Naive thymus-derived CD4-positive, alpha-beta T cell (primary cell): ENCODE measurements around the gene CYP1A2. TPM values are rescaled to one million over a fixed set of nuclear protein-coding genes. Genes with fewer than 3 reads are reported as not detected.
A peak's percentile ranks its signal among the peaks of the same experiment; 100 is the strongest.

Source experiments
- ATAC-seq: fragments of 150-1000 bp; cut with Tn5 transposase; 2 replicates; pipeline ENCODE4 v1.10.0; 2021; ENCODE audit warnings: mild to moderate bottlenecking, moderate library complexity
- CTCF ChIA-PET: fragments of 350-600 bp; sonication (Branson Sonifier 250); formaldehyde crosslinking; loops from one replicate; lab custom pipeline; 2021; ENCODE audit warnings: antibody characterized with exemption; lab: Charles Lee
- POLR2A ChIA-PET: fragments of 350-600 bp; sonication (Branson Sonifier 250); formaldehyde crosslinking; loops from one replicate; lab custom pipeline; 2021; ENCODE audit warnings: antibody characterized with exemption, inconsistent platforms; lab: Charles Lee
- DNase-seq, 9 donors: peaks; one replicate each; pipeline versions ENCODE4 v3.0.0 to v3.0.0-alpha.2; 2020 to 2022; ENCODE audit warnings: mixed read lengths in 1 of 9
- H3K27ac ChIP-seq: one replicate; pipeline ENCODE4 v1.7.0; 2013; ENCODE audit warnings: mild to moderate bottlenecking, low read depth, low read length, moderate library complexity
- H3K27me3 ChIP-seq, 2 donors: one replicate each; pipeline ENCODE4 v1.7.0; 2013; ENCODE audit warnings: low read length in 2 of 2, mild to moderate bottlenecking in 2 of 2, moderate library complexity in 2 of 2; ENCODE audit not compliant: control insufficient read depth in 2 of 2, insufficient read depth in 2 of 2
- H3K36me3 ChIP-seq, 3 experiments: 1 replicate in 2 of 3; 2 replicates in 1 of 3; pipeline ENCODE4 v1.7.0; 2013; ENCODE audit warnings: low read length in 3 of 3, mild to moderate bottlenecking in 3 of 3, moderate library complexity in 1 of 3; ENCODE audit not compliant: insufficient read depth in 3 of 3, control insufficient read depth in 2 of 3
- H3K4me1 ChIP-seq, 2 donors: one replicate each; pipeline ENCODE4 v1.7.0; 2013; ENCODE audit warnings: low read length in 2 of 2, mild to moderate bottlenecking in 2 of 2, moderate library complexity in 1 of 2; ENCODE audit not compliant: control insufficient read depth in 2 of 2, insufficient read depth in 2 of 2
- H3K4me3 ChIP-seq: 2 replicates; pipeline ENCODE4 v1.7.0; 2013; ENCODE audit warnings: mild to moderate bottlenecking, low read length
- H3K9me3 ChIP-seq, 3 experiments: 1 replicate in 2 of 3; 2 replicates in 1 of 3; pipeline ENCODE4 v1.7.0; 2013; ENCODE audit warnings: low read length in 3 of 3; ENCODE audit not compliant: control insufficient read depth in 2 of 3
- H3K27ac Mint-ChIP-seq, 9 donors: one replicate each; pipeline ENCODE4 v1.8.0; 2020 to 2022; ENCODE audit warnings: mixed read lengths in 9 of 9, mild to moderate bottlenecking in 8 of 9, moderate library complexity in 5 of 9, inconsistent platforms in 2 of 9
- H3K27me3 Mint-ChIP-seq, 5 donors: one replicate each; pipeline ENCODE4 v1.8.0; 2021 to 2022; ENCODE audit warnings: mixed read lengths in 5 of 5, mild to moderate bottlenecking in 1 of 5
- H3K36me3 Mint-ChIP-seq, 5 donors: one replicate each; pipeline ENCODE4 v1.8.0; 2020 to 2022; ENCODE audit warnings: mixed read lengths in 5 of 5, mild to moderate bottlenecking in 3 of 5, inconsistent platforms in 1 of 5
- H3K4me1 Mint-ChIP-seq, 7 donors: one replicate each; pipeline ENCODE4 v1.8.0; 2020 to 2022; ENCODE audit warnings: mixed read lengths in 7 of 7, mild to moderate bottlenecking in 3 of 7, inconsistent platforms in 1 of 7
- H3K4me3 Mint-ChIP-seq, 10 donors: one replicate each; pipeline ENCODE4 v1.8.0; 2020 to 2022; ENCODE audit warnings: mild to moderate bottlenecking in 10 of 10, mixed read lengths in 10 of 10, moderate library complexity in 6 of 10, inconsistent platforms in 2 of 10
- H3K9me3 Mint-ChIP-seq, 11 donors: one replicate each; pipeline ENCODE4 v1.8.0; 2020 to 2022; ENCODE audit warnings: mixed read lengths in 11 of 11, mild to moderate bottlenecking in 4 of 11, inconsistent platforms in 1 of 11, moderate library complexity in 1 of 11
- intact Hi-C, 2 donors: fragments of 100-400 bp; cut with micrococcal nuclease; formaldehyde crosslinking; loops; one replicate each; pipeline ENCODE4 v1.15.1; 2023
- polyA plus RNA-seq, 2 donors: library from polyadenylated mRNA; unstranded; fragments of 300-500 nt; fragmentation: Illumina TruSeq; gene quantifications; one replicate each; pipeline ENCODE4 v1.2.3, GENCODE V29; 2021
- total RNA-seq, 6 experiments: library from RNA in 5 of 6; stranded (reverse) in 5 of 6; gene quantifications; 1 replicate in 5 of 6; 2 replicates in 1 of 6; pipeline ENCODE4 v1.2.3 and lab custom pipeline; 2021 to 2026

Gene CYP1A2
- total and polyA plus RNA-seq, 7 experiments from 2014 or later: not detected

DNA sequence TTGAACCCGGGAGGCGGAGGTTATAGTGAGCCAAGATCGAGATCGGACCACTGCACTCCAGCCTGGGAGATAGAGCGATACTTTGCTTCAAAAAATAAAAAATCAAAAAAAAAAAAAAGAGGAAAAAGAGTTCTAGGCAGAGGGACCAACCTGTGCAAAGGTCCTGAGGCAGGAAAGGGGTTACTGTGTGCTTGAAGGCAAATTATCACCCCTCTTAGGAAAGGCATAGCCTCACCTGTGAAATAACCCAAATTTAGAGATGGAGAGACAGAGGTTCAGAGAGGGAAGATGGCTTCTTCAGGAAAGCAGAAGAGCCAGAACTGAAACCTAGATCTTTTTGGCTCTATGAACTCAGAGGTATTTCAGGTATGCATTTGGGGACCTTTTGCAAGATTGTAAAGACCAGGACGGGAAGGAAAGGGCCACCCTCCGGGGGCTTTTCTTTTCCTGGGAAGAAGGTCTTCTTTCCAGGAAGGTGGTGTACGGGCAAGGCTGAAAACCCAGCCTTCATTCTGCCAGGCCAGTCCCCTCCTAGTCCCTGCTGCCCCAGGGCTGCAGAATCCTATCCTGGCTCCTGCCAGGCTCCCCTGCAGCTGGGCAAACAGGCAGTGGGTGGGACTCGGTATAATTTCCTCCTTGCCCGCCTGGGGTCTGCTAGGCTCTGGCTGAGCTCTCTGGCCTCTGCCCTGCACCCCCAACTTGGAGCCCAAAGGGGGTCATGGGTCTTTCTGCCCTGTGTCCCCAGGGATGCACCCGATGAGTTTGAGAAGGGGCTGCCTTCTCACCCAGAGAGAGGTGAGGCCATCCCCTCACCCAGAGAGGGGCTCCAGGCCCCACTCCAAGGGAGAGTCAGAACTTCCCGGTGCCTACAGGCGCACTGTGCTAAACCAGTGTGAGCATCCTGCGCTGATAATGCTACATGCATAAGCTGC lies 18.8 kb downstream of the CYP1A2 start:
- CTCF ChIA-PET: interaction anchor here (0.6 to 18.2 kb wide), 13 partner anchors 9 to 492 kb away, joined by 3 to 1110 read pairs (median 5); partner anchors contain the start of gene CSK
- no peak overlapping the region for H3K27ac ChIP-seq
- no peaks in the 10 kb centered on the region for H3K36me3 Mint-ChIP-seq
- ATAC-seq: no peak
- peaks cover 8 to 23% (median 14%) of the 10 kb centered on the region in 7 donors for H3K4me1 Mint-ChIP-seq
- H3K27ac Mint-ChIP-seq: no peak overlapping the region
- H3K9me3 Mint-ChIP-seq: no peaks in the 10 kb centered on the region
- H3K27me3 ChIP-seq: no peaks in the 10 kb centered on the region
- intact Hi-C loops: no loop called here
- H3K4me1 ChIP-seq: peaks cover 7 to 15% of the 10 kb centered on the region in 2 donors
- H3K9me3 ChIP-seq: no peaks in the 10 kb centered on the region
- DNase-seq: no peak
- peaks cover 0 to 7% (median 5%) of the 10 kb centered on the region in 5 donors for H3K27me3 Mint-ChIP-seq
- H3K4me3 ChIP-seq: no peak overlapping the region
- POLR2A ChIA-PET: interaction anchor here (1.6 to 24.4 kb wide), 3 partner anchors 10 to 135 kb away, joined by 8 to 1077 read pairs (median 9); no protein-coding TSS in a partner anchor
- H3K4me3 Mint-ChIP-seq: no peak overlapping the region
- no peaks in the 10 kb centered on the region for H3K36me3 ChIP-seq

DNA sequence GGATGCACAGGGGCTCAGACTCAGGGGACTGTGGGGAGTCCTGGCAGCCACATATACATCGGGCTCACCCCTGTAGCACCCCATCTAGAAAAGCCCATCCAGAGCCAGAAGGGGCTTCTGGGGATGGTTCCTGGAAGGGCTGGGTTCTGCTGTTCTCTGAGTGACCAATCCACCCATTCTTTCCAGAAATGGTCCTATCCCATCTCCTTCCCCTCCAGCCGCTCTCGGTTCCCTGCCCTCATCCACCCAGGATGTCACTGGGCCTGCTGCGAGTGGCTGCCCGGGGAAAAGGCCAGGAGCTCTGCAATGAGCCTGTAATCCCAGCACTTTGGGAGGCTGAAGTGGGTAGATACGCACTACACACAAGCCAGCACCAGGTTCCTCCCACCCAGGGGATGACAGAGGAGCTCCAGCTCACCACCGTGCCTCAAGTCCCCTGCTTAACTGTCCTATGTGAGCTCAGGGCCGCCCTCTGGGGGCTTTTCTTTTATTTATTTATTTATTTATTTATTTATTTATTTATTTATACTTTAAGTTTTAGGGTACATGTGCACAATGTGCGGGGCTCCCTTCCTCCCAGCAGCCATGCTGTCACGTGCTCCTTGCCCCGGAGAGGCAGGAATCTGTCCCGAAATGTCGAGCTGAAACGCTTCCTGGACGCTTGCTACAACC lies 19.6 kb downstream of the CYP1A2 start:
- Mint-ChIP-seq H3K4me3 (no peak overlapping the region), H3K36me3 (no peaks in the 10 kb centered on the region)

DNA sequence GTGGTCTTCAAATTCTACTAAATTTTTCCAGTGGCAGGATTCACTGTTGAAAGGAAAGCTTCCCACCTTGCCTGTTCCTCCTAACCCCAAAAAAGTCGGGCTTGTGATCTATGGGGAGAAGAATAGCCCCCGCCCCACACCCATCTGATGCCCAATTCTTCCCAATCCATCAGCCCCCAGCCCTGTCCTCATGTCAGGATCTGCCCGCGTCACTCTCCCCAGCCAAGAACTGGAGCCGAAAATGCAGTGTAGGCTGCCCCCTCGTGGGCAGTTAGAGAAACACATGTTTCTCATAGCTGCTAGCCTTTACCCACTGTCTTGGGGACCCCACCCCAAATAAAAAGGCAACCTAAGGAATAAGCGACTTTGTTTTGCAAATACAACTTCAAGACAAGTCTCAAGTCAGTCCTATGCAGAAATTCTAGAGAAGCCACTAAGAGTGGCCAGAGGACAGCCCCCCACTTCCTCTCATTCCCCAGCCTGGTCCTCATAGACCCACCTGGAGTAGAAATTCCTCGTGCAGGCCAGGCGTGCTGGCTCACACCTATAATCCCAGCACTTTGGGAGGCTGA lies 20.2 kb downstream of the CYP1A2 start:
- CTCF ChIA-PET: interaction anchor here (0.6 to 18.2 kb wide), 30 partner anchors 9 to 829 kb away, joined by 3 to 1110 read pairs (median 5); partner anchors contain the start of genes CPLX3 and CSK
- peaks cover 0 to 7% (median 5%) of the 10 kb centered on the region in 5 donors for H3K27me3 Mint-ChIP-seq
- POLR2A ChIA-PET: interaction anchor here (0.6 to 24.4 kb wide), 10 partner anchors 8 to 180 kb away, joined by 3 to 1077 read pairs (median 7); partner anchors contain the start of gene CSK
- no peaks in the 10 kb centered on the region for H3K27me3 ChIP-seq
- H3K4me1 ChIP-seq: peaks cover 7 to 22% of the 10 kb centered on the region in 2 donors
- no peak overlapping the region for H3K4me3 ChIP-seq
- H3K4me3 Mint-ChIP-seq: peak overlapping the region in 3 of 10 donors; percentile 8 to 41 (median 33)
- no peaks in the 10 kb centered on the region for H3K9me3 ChIP-seq
- no peak overlapping the region for H3K27ac ChIP-seq
- no peaks in the 10 kb centered on the region for H3K36me3 ChIP-seq
- intact Hi-C loops: loop anchor here (1.0 kb wide), 6 partner anchors 31 to 396 kb away; no protein-coding TSS in a partner anchor
- DNase-seq (peak in 7 of 9 donors; percentile 48 to 67 (median 62)), ATAC-seq (peak; percentile 72)
- peaks cover 14 to 35% (median 26%) of the 10 kb centered on the region in 7 donors for H3K4me1 Mint-ChIP-seq
- H3K36me3 Mint-ChIP-seq: no peaks in the 10 kb centered on the region
- H3K9me3 Mint-ChIP-seq: no peaks in the 10 kb centered on the region
- H3K27ac Mint-ChIP-seq: peak overlapping the region in 2 of 9 donors; percentile 4 to 60

More for the DNA sequence above, 19.6 kb downstream of the CYP1A2 start:
- ChIA-PET POLR2A (interaction anchor here (0.6 to 24.4 kb wide), 5 partner anchors 9 to 136 kb away, joined by 6 to 1077 read pairs (median 9); partner anchors contain the start of gene CSK), CTCF (interaction anchor here (0.6 to 18.2 kb wide), 22 partner anchors 9 to 828 kb away, joined by 3 to 1110 read pairs (median 5); partner anchors contain the start of genes CPLX3 and CSK)
- Histone ChIP-seq H3K27ac (no peak overlapping the region), H3K36me3 (no peaks in the 10 kb centered on the region), H3K27me3 (no peaks in the 10 kb centered on the region), H3K4me1 (peaks cover 7 to 15% of the 10 kb centered on the region in 2 donors), H3K4me3 (no peak overlapping the region), H3K9me3 (no peaks in the 10 kb centered on the region)
- peaks cover 0 to 7% (median 5%) of the 10 kb centered on the region in 5 donors for H3K27me3 Mint-ChIP-seq
- peaks cover 8 to 29% (median 20%) of the 10 kb centered on the region in 7 donors for H3K4me1 Mint-ChIP-seq
- DNase-seq (no peak), ATAC-seq (no peak)
- intact Hi-C loops: no loop called here
- H3K9me3 Mint-ChIP-seq: no peaks in the 10 kb centered on the region
- H3K27ac Mint-ChIP-seq: peak overlapping the region in 2 of 9 donors; percentile 4 to 60

DNA sequence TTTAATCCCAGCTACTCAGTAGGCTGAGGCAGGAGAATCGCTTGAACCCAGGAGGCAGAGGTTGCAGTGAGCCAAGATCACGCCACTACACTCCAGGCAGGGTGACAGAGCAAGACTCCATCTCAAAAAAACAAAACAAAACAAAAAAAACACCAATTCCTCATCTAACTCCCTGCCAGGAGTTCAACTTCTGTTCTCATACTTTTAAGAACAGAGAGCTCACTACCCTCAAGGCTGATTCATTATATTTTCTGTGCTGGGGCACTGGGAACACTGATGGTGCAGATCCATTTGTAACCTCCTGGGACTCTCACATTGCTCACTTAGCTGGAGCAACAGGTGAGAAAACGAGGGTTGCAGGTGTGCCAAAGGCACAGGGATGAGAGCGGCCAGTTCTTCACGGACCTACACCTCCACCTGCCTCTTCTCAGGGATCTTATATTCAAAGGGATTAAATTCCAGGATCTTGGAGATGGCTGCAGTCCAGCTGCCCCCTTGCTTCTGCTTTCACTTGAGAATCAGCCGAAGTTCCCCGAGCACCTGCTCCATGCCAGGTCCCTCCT lies 20.9 kb downstream of the CYP1A2 start:
- Mint-ChIP-seq H3K36me3 (no peaks in the 10 kb centered on the region), H3K27ac (no peak overlapping the region), H3K9me3 (no peaks in the 10 kb centered on the region), H3K4me1 (peaks cover 14 to 42% (median 32%) of the 10 kb centered on the region in 7 donors), H3K4me3 (no peak overlapping the region), H3K27me3 (peaks cover 0 to 7% (median 5%) of the 10 kb centered on the region in 5 donors)
- ATAC-seq: no peak
- H3K9me3 ChIP-seq: no peaks in the 10 kb centered on the region
- DNase-seq: no peak
- ChIA-PET POLR2A (interaction anchor here (0.6 to 24.4 kb wide), 12 partner anchors 8 to 988 kb away, joined by 3 to 1077 read pairs (median 4); partner anchors contain the start of gene CSK), CTCF (interaction anchor here (0.6 to 18.2 kb wide), 29 partner anchors 8 to 1765 kb away, joined by 3 to 1110 read pairs (median 5); partner anchors contain the start of genes CPLX3, CSK and FAM219B)
- peaks cover 7 to 24% of the 10 kb centered on the region in 2 donors for H3K4me1 ChIP-seq
- no peak overlapping the region for H3K4me3 ChIP-seq
- H3K27ac ChIP-seq: no peak overlapping the region
- H3K36me3 ChIP-seq: no peaks in the 10 kb centered on the region
- intact Hi-C loops: loop anchor here (1.0 to 2.0 kb wide), 7 partner anchors 31 to 396 kb away; partner anchors contain the start of gene ULK3 (in 1 of the 2)
- no peaks in the 10 kb centered on the region for H3K27me3 ChIP-seq

DNA sequence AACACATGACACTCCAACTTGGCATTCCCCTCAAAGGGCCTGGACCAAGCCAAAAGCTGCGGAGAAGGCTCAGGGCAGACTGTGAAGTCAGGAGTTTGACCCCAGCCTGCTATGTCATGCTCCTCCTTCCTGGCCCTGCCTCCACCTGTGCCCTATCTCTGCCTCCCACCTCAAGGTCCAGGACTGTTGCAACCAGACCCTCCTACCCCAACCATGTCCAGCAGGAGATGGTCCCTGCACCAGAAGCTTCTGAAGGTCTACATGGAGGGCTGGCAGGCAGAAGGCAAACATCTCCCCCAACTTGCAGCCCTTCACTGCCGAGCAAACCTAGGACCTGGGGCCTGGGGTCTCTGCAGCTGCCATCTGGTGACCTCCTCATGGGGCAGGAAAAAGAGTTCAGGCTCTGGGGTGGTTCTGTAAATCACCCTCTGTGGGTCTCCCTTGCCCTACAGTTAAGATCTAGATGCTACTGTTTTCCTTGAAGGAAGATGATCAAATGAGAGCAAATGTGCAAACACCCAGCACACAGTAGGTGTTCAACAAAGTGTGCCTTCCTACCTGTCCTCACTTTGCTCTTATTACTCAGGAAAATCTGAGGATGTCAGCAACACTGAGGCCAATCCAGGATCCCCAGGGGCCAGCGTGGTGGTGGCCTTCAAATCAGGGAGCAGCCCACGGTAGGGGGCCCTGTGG lies 21.7 kb downstream of the CYP1A2 start:
- DNase-seq (no peak), ATAC-seq (no peak)
- POLR2A ChIA-PET: interaction anchor here (0.7 to 24.4 kb wide), 12 partner anchors 9 to 180 kb away, joined by 3 to 1077 read pairs (median 6); partner anchors contain the start of genes CSK and FAM219B
- peaks cover 0 to under 1% (median 0%) of the 10 kb centered on the region in 5 donors for H3K36me3 Mint-ChIP-seq
- H3K27me3 Mint-ChIP-seq: peaks cover 0 to 7% (median 5%) of the 10 kb centered on the region in 5 donors
- H3K4me3 ChIP-seq: no peak overlapping the region
- H3K27me3 ChIP-seq: no peaks in the 10 kb centered on the region
- H3K27ac Mint-ChIP-seq: no peak overlapping the region
- H3K27ac ChIP-seq: no peak overlapping the region
- H3K4me1 Mint-ChIP-seq: peaks cover 18 to 47% (median 38%) of the 10 kb centered on the region in 7 donors
- peaks cover 7 to 29% of the 10 kb centered on the region in 2 donors for H3K4me1 ChIP-seq
- no peaks in the 10 kb centered on the region for H3K9me3 Mint-ChIP-seq
- CTCF ChIA-PET: interaction anchor here (0.6 to 18.2 kb wide), 29 partner anchors 7 to 401 kb away, joined by 3 to 1110 read pairs (median 5); partner anchors contain the start of genes CPLX3, CSK and FAM219B
- no peaks in the 10 kb centered on the region for H3K36me3 ChIP-seq
- intact Hi-C loops: loop anchor here in 1 of 2 donors (2.0 kb wide), 1 partner anchor 72 kb away; the partner anchor contains the start of gene ULK3
- H3K4me3 Mint-ChIP-seq: no peak overlapping the region
- H3K9me3 ChIP-seq: no peaks in the 10 kb centered on the region
